Keratinocyte (primary cell): Measurements from ENCODE around the gene B4GALT3. TPM values are rescaled to one million over a fixed set of nuclear protein-coding genes. Genes with fewer than 3 reads are reported as not detected.

Experiments used
- DNase-seq: peaks from one replicate; pipeline ENCODE4 v3.0.0-alpha.2; 2011; ENCODE audit warnings: low read depth, missing footprints, low spot score
- FAIRE-seq: peaks from 2 replicates; lab custom pipeline; 2011; peaks lifted over from hg19 to GRCh38; lab: Jason Lieb, UNC
- H2AFZ ChIP-seq: 2 replicates; pipeline ENCODE4 v1.6.0; 2012; ENCODE audit warnings: low read length, control low read depth, inconsistent platforms; ENCODE audit not compliant: control insufficient read depth
- H3K27ac ChIP-seq: 2 replicates; pipeline ENCODE4 v1.5.1; 2011; ENCODE audit warnings: low read length; ENCODE audit not compliant: control insufficient read depth, insufficient read depth
- H3K27me3 ChIP-seq: 3 replicates; pipeline ENCODE4 v1.6.0; 2011; ENCODE audit warnings: low read length; ENCODE audit not compliant: control insufficient read depth, insufficient read depth; ENCODE audit errors: extremely low read depth
- H3K36me3 ChIP-seq, 2 experiments: 2 replicates in 1 of 2; 3 replicates in 1 of 2; pipeline ENCODE4 v1.5.1; 2011; ENCODE audit warnings: low read length in 2 of 2, mild to moderate bottlenecking in 1 of 2; ENCODE audit not compliant: control insufficient read depth in 2 of 2, insufficient read depth in 2 of 2; ENCODE audit errors: extremely low read depth in 1 of 2
- H3K4me1 ChIP-seq: 3 replicates; pipeline ENCODE4 v1.5.1; 2011; ENCODE audit warnings: low read length; ENCODE audit not compliant: control insufficient read depth, insufficient read depth; ENCODE audit errors: extremely low read depth
- H3K4me2 ChIP-seq: 3 replicates; pipeline ENCODE4 v1.6.0; 2011; ENCODE audit warnings: low read depth, low read length; ENCODE audit not compliant: control insufficient read depth, insufficient read depth; ENCODE audit errors: extremely low read depth
- H3K4me3 ChIP-seq, 3 experiments: fragments of 200-600 bp in 1 of 3; sonication (generic) in 1 of 3; 2 replicates in 2 of 3; 3 replicates in 1 of 3; pipeline ENCODE4 v1.5.1; 2011 to 2016; ENCODE audit warnings: low read length in 3 of 3, mild to moderate bottlenecking in 3 of 3, control low read depth in 2 of 3, inconsistent platforms in 1 of 3, low read depth in 1 of 3, mixed read lengths in 1 of 3, mixed run types in 1 of 3, moderate library complexity in 1 of 3; ENCODE audit not compliant: control insufficient read depth in 2 of 3, insufficient read depth in 2 of 3; ENCODE audit errors: extremely low read depth in 1 of 3
- H3K79me2 ChIP-seq: 2 replicates; pipeline ENCODE4 v1.6.0; 2012; ENCODE audit warnings: low read length; ENCODE audit not compliant: control insufficient read depth, insufficient read depth
- H3K9ac ChIP-seq: 3 replicates; pipeline ENCODE4 v1.6.0; 2011; ENCODE audit warnings: low read length; ENCODE audit not compliant: control insufficient read depth, insufficient read depth; ENCODE audit errors: extremely low read depth
- H3K9me1 ChIP-seq: 3 replicates; pipeline ENCODE4 v1.6.0; 2011; ENCODE audit warnings: low read length; ENCODE audit not compliant: control insufficient read depth, insufficient read depth; ENCODE audit errors: extremely low read depth
- H3K9me3 ChIP-seq: 2 replicates; pipeline ENCODE4 v1.5.1; 2012; ENCODE audit warnings: low read depth, low read length; ENCODE audit not compliant: control insufficient read depth
- H4K20me1 ChIP-seq: 3 replicates; pipeline ENCODE4 v1.6.0; 2011; ENCODE audit warnings: low read length; ENCODE audit not compliant: control insufficient read depth, insufficient read depth; ENCODE audit errors: extremely low read depth
- EZH2 ChIP-seq: IDR thresholded peaks from one replicate; pipeline ENCODE4 v1.6.1; 2012; ENCODE audit warnings: inconsistent platforms, mild to moderate bottlenecking, low read length, moderate library complexity
- dilution Hi-C: fragments of 300-500 bp; cut with MboI; formaldehyde crosslinking; loops from one replicate; pipeline ENCODE4 v1.7.0; 2020; ENCODE audit warnings: low sequenced_read_pairs; ENCODE audit not compliant: extremely low pct_ligation_motif_present
- polyA plus RNA-seq, 5 experiments: library from polyadenylated mRNA; depleted of rRNA in 3 of 5; stranded (reverse) in 3 of 5; stranded (forward) in 1 of 5; unstranded in 1 of 5; fragments of >200 nt; gene quantifications; 1 replicate in 1 of 5; 2 replicates in 3 of 5; 3 replicates in 1 of 5; pipeline versions ENCODE4 v1.2.1 to v1.2.3, GENCODE V29; 2011 to 2012; ENCODE audit warnings: missing spikeins in 2 of 5, low read depth in 1 of 5, low replicate concordance in 1 of 5
- TF ChIP-seq, protein P1 (sequence below), 3 experiments: IDR thresholded peaks in 1 of 3; conservative IDR thresholded peaks in 1 of 3; optimal IDR thresholded peaks in 1 of 3; 2 replicates in 2 of 3; 3 replicates in 1 of 3; pipeline versions ENCODE3 to v1.5.1; 2011; ENCODE audit warnings: low read length in 3 of 3, mild to moderate bottlenecking in 3 of 3, moderate library complexity in 2 of 3, control low read depth in 1 of 3, inconsistent platforms in 1 of 3; ENCODE audit not compliant: insufficient read depth in 2 of 3; ENCODE audit errors: extremely low read depth in 1 of 3

B4GALT3 gene
- polyA plus RNA-seq, 1 donor (not counting 4 experiments of a cell fraction or from before 2014, with no cell fraction given): 19.1 TPM

- Histone ChIP-seq H3K9me3 (no peaks in the 10 kb centered on the region), H3K4me3 (no peak overlapping the region), H3K4me2 (no peak overlapping the region), H2AFZ (no peak overlapping the region), H3K27me3 (no peaks in the 10 kb centered on the region), H3K27ac (no peak overlapping the region), H3K79me2 (peaks cover 68% of the 10 kb centered on the region), H3K9ac (no peak overlapping the region), H3K4me1 (no peaks in the 10 kb centered on the region), H3K9me1 (no peaks in the 10 kb centered on the region), H3K36me3 (peaks cover 1 to 21% of the 10 kb centered on the region in 2 experiments), H4K20me1 (no peaks in the 10 kb centered on the region)
- DNase-seq: no peak
- dilution Hi-C loops: no loop called here
- no peak for FAIRE-seq
- no peak for TF ChIP-seq EZH2
- TF ChIP-seq, protein P1, sequence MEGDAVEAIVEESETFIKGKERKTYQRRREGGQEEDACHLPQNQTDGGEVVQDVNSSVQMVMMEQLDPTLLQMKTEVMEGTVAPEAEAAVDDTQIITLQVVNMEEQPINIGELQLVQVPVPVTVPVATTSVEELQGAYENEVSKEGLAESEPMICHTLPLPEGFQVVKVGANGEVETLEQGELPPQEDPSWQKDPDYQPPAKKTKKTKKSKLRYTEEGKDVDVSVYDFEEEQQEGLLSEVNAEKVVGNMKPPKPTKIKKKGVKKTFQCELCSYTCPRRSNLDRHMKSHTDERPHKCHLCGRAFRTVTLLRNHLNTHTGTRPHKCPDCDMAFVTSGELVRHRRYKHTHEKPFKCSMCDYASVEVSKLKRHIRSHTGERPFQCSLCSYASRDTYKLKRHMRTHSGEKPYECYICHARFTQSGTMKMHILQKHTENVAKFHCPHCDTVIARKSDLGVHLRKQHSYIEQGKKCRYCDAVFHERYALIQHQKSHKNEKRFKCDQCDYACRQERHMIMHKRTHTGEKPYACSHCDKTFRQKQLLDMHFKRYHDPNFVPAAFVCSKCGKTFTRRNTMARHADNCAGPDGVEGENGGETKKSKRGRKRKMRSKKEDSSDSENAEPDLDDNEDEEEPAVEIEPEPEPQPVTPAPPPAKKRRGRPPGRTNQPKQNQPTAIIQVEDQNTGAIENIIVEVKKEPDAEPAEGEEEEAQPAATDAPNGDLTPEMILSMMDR (optimal IDR thresholded peaks at IDR 0.05 in 1 of 3, IDR thresholded peaks at IDR 0.05 in 1 of 3, conservative IDR thresholded peaks at IDR 0.05 in 1 of 3; ENCODE audit: extremely low read depth in 1 of 3, insufficient read depth in 2 of 3, low read length in 3 of 3): no peak
Observed at GRCh38 chr1:161130266-161130665, 47.0 kb downstream of the B4GALT3 start.

DNA sequence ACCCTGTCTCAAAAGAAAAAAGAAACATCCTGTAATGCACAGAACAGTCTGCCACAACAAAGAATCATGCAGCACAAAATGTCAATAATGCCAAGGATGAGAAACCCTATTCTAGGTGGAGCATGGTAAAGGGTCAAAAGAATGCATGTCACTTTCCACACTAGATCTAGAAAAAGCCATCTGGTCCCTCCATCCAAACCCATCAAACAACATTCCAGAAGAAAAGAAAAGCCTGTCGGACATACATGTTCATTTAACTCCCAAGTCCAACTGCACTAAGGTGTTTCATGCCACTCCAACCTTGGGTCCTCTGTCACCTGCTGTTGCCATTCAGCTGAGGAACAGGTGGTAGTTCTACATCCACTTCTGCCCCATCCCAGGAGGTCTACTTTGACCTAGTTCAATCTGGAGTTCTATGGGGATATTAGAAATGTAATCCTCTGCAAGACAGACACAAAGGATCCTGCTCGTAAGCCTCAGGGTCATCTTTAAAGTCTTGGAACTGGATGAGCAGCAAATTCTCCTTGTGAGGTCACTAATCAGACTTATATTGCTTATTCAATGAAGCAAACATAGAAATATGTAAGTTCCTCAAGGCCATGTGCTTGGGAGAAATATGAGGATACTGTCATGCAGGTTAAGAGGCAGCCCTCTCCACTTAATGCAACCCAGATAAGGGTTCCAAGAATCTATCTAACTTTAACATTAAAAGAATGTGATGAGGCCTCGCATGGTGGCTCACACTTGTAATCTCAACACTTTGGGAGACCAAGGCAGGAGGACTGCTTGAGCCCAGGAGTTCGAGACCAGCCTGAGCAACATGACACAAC lies 48.5 kb downstream of the B4GALT3 start:
- no peak overlapping the region for H3K9ac ChIP-seq
- no peak overlapping the region for H3K4me2 ChIP-seq
- no peaks in the 10 kb centered on the region for H3K4me1 ChIP-seq
- H3K9me3 ChIP-seq: no peaks in the 10 kb centered on the region
- FAIRE-seq (no peak), DNase-seq (no peak)
- dilution Hi-C loops: no loop called here
- H3K27ac ChIP-seq: no peak overlapping the region
- H4K20me1 ChIP-seq: no peaks in the 10 kb centered on the region
- no peaks in the 10 kb centered on the region for H3K27me3 ChIP-seq
- no peak for TF ChIP-seq EZH2
- TF ChIP-seq, protein P1 (optimal IDR thresholded peaks at IDR 0.05 in 1 of 3, IDR thresholded peaks at IDR 0.05 in 1 of 3, conservative IDR thresholded peaks at IDR 0.05 in 1 of 3; ENCODE audit: extremely low read depth in 1 of 3, insufficient read depth in 2 of 3, low read length in 3 of 3): no peak
- H3K79me2 ChIP-seq: peaks cover 58% of the 10 kb centered on the region
- no peak overlapping the region for H3K4me3 ChIP-seq
- H3K9me1 ChIP-seq: no peaks in the 10 kb centered on the region
- peaks cover 5 to 29% of the 10 kb centered on the region in 2 experiments for H3K36me3 ChIP-seq
- H2AFZ ChIP-seq: no peak overlapping the region
